K562 (cell line): Measurements from ENCODE around the gene XPR1. TPM values are rescaled to one million over a fixed set of nuclear protein-coding genes. Genes with fewer than 3 reads are reported as not detected.

ENCODE experiments used
- CC2D1A ChIP-seq: fragments of 450-650 bp; IDR thresholded peaks from 2 replicates; pipeline ENCODE4 v1.6.1; 2017; ENCODE audit warnings: mild to moderate bottlenecking
- EHMT2 ChIP-seq: fragments of 450-650 bp; IDR thresholded peaks from 2 replicates; pipeline ENCODE4 v1.6.1; 2018; ENCODE audit warnings: antibody characterized with exemption
- FIP1L1 ChIP-seq: fragments of 200-400 bp; formaldehyde crosslinking; IDR thresholded peaks from 2 replicates; pipeline ENCODE4 v1.6.1; 2018; ENCODE audit warnings: mild to moderate bottlenecking, low read depth, low read length; ENCODE audit not compliant: poor library complexity, severe bottlenecking
- LARP7 ChIP-seq: fragments of 450-650 bp; IDR thresholded peaks from 2 replicates; pipeline ENCODE4 v1.6.1; 2016
- MCM2 ChIP-seq: fragments of 450-650 bp; IDR thresholded peaks from 2 replicates; pipeline ENCODE4 v1.6.1; 2017; ENCODE audit warnings: low read depth, mild to moderate bottlenecking
- NR3C1 ChIP-seq: sonication (generic); formaldehyde crosslinking; IDR thresholded peaks from 2 replicates; pipeline ENCODE4 v1.8.1; 2022; ENCODE audit warnings: missing genetic modification reagents
- PTBP1 ChIP-seq: fragments of 200-400 bp; formaldehyde crosslinking; IDR thresholded peaks from 2 replicates; pipeline ENCODE4 v1.6.1; 2017; ENCODE audit warnings: low read depth, low read length
- SMARCA4 ChIP-seq: fragments of 450-650 bp; IDR thresholded peaks from 2 replicates; pipeline ENCODE4 v1.6.1; 2016
- TFAP4 ChIP-seq: sonication (generic); formaldehyde crosslinking; IDR thresholded peaks from 2 replicates; pipeline ENCODE4 v1.8.0; 2022; ENCODE audit warnings: missing genetic modification reagents, mild to moderate bottlenecking, moderate library complexity, borderline replicate concordance
- ZNF24 ChIP-seq: fragments of 450-650 bp; IDR thresholded peaks from 2 replicates; pipeline ENCODE4 v1.6.1; 2016
- ZNF551 ChIP-seq: fragments of 250-450 bp; sonication (Bioruptor Pico); IDR thresholded peaks from 2 replicates; pipeline ENCODE4 v1.5.0; 2021; ENCODE audit warnings: mild to moderate bottlenecking, moderate library complexity
- ZNF586 ChIP-seq: fragments of 450-650 bp; formaldehyde crosslinking; conservative IDR thresholded peaks from 2 replicates; pipeline ENCODE4 v1.4.0; 2020; ENCODE audit warnings: mild to moderate bottlenecking, moderate library complexity
- polyA plus RNA-seq, 8 experiments: library from polyadenylated mRNA; depleted of rRNA in 4 of 8; stranded (reverse) in 5 of 8; unstranded in 3 of 8; fragments of >200 nt; fragmentation: Nextera tagmentation in 2 of 8; fragmentation: Illumina TruSeq in 1 of 8; extraction: Ambion mirVana in 2 of 8; extraction: Trizol in 1 of 8; gene quantifications; 2 replicates each; pipeline versions ENCODE4 v1.2.1 to v1.2.3, GENCODE V29; 2011 to 2014; ENCODE audit warnings: inconsistent platforms in 1 of 8, missing spikeins in 1 of 8
- total RNA-seq, 7 experiments: library from RNA; depleted of rRNA in 6 of 7; stranded (reverse); fragments of >200 nt in 6 of 7; fragmentation: Illumina TruSeq in 2 of 7; extraction: Trizol in 2 of 7; gene quantifications; 2 replicates each; pipeline versions ENCODE4 v1.2.1 to v1.2.3, GENCODE V29; 2011 to 2021; ENCODE audit warnings: low replicate concordance in 1 of 7
- TF ChIP-seq, protein P1 (sequence below): fragments of 150-350 bp; IDR thresholded peaks from 2 replicates; pipeline ENCODE4 v1.6.1; 2014; ENCODE audit warnings: low read depth, mild to moderate bottlenecking, low read length, borderline replicate concordance
- TF ChIP-seq, protein P2 (sequence below): fragments of 450-650 bp; formaldehyde crosslinking; conservative IDR thresholded peaks from 2 replicates; pipeline ENCODE4 v1.4.0; 2022; ENCODE audit warnings: mild to moderate bottlenecking, missing genetic modification characterization
- TF ChIP-seq, protein P3 (sequence below): fragments of 450-650 bp; IDR thresholded peaks from 2 replicates; pipeline ENCODE4 v1.6.1; 2016; ENCODE audit warnings: mild to moderate bottlenecking
- TF ChIP-seq, protein P4 (sequence below): fragments of 250-450 bp; sonication (Bioruptor Pico); IDR thresholded peaks from 2 replicates; pipeline ENCODE4 v1.8.0; 2021; ENCODE audit warnings: moderate library complexity, mild to moderate bottlenecking, inconsistent platforms
- TF ChIP-seq, protein P5 (sequence below), 2 experiments: fragments of 250-450 bp in 1 of 2; fragments of 450-650 bp in 1 of 2; sonication (Bioruptor Pico) in 1 of 2; IDR thresholded peaks; 2 replicates each; pipeline versions ENCODE4 v1.6.1 to v1.8.0; 2016 to 2021; ENCODE audit warnings: mild to moderate bottlenecking in 2 of 2, moderate library complexity in 2 of 2, missing compliant biosample characterization in 1 of 2, missing genetic modification characterization in 1 of 2

The XPR1 gene
- total and polyA plus RNA-seq, 9 of the 15 experiments (the other 6 are each of a cell fraction or from before 2014, with no cell fraction given): 3.0 to 66.2 (median 38.6) TPM

GRCh38 chr1:180757657-180758056, 125.8 kb downstream of the XPR1 start (continued):
- TF ChIP-seq PTBP1: no peak
- 0 out of 2 replicates have a peak, but pooled peaks have one; percentile 15 for TF ChIP-seq EHMT2
- TF ChIP-seq, protein P1, sequence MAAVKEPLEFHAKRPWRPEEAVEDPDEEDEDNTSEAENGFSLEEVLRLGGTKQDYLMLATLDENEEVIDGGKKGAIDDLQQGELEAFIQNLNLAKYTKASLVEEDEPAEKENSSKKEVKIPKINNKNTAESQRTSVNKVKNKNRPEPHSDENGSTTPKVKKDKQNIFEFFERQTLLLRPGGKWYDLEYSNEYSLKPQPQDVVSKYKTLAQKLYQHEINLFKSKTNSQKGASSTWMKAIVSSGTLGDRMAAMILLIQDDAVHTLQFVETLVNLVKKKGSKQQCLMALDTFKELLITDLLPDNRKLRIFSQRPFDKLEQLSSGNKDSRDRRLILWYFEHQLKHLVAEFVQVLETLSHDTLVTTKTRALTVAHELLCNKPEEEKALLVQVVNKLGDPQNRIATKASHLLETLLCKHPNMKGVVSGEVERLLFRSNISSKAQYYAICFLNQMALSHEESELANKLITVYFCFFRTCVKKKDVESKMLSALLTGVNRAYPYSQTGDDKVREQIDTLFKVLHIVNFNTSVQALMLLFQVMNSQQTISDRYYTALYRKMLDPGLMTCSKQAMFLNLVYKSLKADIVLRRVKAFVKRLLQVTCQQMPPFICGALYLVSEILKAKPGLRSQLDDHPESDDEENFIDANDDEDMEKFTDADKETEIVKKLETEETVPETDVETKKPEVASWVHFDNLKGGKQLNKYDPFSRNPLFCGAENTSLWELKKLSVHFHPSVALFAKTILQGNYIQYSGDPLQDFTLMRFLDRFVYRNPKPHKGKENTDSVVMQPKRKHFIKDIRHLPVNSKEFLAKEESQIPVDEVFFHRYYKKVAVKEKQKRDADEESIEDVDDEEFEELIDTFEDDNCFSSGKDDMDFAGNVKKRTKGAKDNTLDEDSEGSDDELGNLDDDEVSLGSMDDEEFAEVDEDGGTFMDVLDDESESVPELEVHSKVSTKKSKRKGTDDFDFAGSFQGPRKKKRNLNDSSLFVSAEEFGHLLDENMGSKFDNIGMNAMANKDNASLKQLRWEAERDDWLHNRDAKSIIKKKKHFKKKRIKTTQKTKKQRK: no peak
- no peak for TF ChIP-seq ZNF24
- no peak for TF ChIP-seq TFAP4 (CRISPR knock-in tag)
- TF ChIP-seq ZNF586 (CRISPR knock-in tag): no peak
- TF ChIP-seq CC2D1A: peak; percentile 62; the same call in 1 of the 2 replicates
- TF ChIP-seq NR3C1 (CRISPR knock-in tag): no peak
- TF ChIP-seq LARP7: no peak
- TF ChIP-seq, protein P2, sequence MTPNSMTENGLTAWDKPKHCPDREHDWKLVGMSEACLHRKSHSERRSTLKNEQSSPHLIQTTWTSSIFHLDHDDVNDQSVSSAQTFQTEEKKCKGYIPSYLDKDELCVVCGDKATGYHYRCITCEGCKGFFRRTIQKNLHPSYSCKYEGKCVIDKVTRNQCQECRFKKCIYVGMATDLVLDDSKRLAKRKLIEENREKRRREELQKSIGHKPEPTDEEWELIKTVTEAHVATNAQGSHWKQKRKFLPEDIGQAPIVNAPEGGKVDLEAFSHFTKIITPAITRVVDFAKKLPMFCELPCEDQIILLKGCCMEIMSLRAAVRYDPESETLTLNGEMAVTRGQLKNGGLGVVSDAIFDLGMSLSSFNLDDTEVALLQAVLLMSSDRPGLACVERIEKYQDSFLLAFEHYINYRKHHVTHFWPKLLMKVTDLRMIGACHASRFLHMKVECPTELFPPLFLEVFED (CRISPR knock-in tag): no peak
- peak; percentile 59; the same call in 1 of the 2 replicates for TF ChIP-seq SMARCA4
- no peak for TF ChIP-seq FIP1L1
- TF ChIP-seq, protein P3, sequence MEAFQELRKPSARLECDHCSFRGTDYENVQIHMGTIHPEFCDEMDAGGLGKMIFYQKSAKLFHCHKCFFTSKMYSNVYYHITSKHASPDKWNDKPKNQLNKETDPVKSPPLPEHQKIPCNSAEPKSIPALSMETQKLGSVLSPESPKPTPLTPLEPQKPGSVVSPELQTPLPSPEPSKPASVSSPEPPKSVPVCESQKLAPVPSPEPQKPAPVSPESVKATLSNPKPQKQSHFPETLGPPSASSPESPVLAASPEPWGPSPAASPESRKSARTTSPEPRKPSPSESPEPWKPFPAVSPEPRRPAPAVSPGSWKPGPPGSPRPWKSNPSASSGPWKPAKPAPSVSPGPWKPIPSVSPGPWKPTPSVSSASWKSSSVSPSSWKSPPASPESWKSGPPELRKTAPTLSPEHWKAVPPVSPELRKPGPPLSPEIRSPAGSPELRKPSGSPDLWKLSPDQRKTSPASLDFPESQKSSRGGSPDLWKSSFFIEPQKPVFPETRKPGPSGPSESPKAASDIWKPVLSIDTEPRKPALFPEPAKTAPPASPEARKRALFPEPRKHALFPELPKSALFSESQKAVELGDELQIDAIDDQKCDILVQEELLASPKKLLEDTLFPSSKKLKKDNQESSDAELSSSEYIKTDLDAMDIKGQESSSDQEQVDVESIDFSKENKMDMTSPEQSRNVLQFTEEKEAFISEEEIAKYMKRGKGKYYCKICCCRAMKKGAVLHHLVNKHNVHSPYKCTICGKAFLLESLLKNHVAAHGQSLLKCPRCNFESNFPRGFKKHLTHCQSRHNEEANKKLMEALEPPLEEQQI: peak; percentile 19; the same call in 1 of the 2 replicates
- TF ChIP-seq, protein P4, sequence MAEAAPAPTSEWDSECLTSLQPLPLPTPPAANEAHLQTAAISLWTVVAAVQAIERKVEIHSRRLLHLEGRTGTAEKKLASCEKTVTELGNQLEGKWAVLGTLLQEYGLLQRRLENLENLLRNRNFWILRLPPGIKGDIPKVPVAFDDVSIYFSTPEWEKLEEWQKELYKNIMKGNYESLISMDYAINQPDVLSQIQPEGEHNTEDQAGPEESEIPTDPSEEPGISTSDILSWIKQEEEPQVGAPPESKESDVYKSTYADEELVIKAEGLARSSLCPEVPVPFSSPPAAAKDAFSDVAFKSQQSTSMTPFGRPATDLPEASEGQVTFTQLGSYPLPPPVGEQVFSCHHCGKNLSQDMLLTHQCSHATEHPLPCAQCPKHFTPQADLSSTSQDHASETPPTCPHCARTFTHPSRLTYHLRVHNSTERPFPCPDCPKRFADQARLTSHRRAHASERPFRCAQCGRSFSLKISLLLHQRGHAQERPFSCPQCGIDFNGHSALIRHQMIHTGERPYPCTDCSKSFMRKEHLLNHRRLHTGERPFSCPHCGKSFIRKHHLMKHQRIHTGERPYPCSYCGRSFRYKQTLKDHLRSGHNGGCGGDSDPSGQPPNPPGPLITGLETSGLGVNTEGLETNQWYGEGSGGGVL: no peak
- no peak for TF ChIP-seq MCM2
- TF ChIP-seq ZNF551 (CRISPR knock-in tag): no peak
- TF ChIP-seq, protein P5, sequence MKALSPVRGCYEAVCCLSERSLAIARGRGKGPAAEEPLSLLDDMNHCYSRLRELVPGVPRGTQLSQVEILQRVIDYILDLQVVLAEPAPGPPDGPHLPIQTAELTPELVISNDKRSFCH (CRISPR knock-in tag; IDR thresholded peaks at IDR 0.05): no peak
- TF ChIP-seq, protein P5 (tag; IDR thresholded peaks at IDR 0.05): no peak
